ENCODE measurements around the gene TVP23C. TPM values are rescaled to one million over a fixed set of nuclear protein-coding genes. Genes with fewer than 3 reads are reported as not detected.

TVP23C gene
- total RNA-seq, 2 experiments from 2014 or later, result 8.1 to 8.2 TPM

- Mint-ChIP-seq H3K36me3 (ENCODE audit: low read depth) (peaks cover 4% of the 10 kb centered on the region), H3K27ac (no peak within 1 kb of the TSS), H3K4me1 (ENCODE audit: low read depth) (no peaks in the 10 kb centered on the region), H3K4me3 (no peak within 1 kb of the TSS), H3K27me3 (no peaks in the 10 kb centered on the region), H3K9me3 (peaks cover under 1% of the 10 kb centered on the region)
- intact Hi-C loops (cut with micrococcal nuclease), result no loop called here
- ChIA-PET POLR2A (no interaction called here), CTCF (interaction anchor here (1.8 kb wide), 1 partner anchor 35 kb away, joined by 5 read pairs; no protein-coding TSS in a partner anchor)
- ATAC-seq (no peak), DNase-seq (no peak)
- no peak for TF ChIP-seq CTCF (IDR thresholded peaks at IDR 0.05)
Measured at GRCh38 chr17:15467592-15467991, 95.7 kb downstream of the TVP23C start, which contains the start of gene CDRT4. CDRT4 (minus strand) TSS chr17:15467621; CDS start chr17:15440238, 27,383 bp downstream.

DNA sequence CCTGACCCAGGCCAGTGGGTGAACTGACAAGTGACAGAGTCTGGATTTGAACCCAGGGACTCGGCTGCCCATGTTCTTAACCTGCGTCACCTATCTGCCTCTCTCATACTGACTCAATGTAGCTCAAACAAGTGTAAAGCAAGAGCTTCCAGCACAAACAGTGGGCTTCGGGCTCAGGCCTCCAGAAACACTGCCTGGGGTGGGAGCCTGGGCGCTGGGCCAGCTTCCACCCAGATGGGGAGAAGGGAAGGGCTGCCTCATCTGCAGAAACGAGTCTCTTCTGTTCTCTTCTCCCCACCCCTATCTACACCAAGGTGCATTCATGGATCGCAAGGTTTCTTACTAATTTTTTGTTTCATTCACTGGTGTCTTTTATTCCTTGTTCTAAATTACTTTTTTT, 97.2 kb downstream of the TVP23C start:
- DNase-seq, result no peak
- intact Hi-C loops (cut with micrococcal nuclease), result no loop called here
- Mint-ChIP-seq H3K9me3 (peaks cover 3% of the 10 kb centered on the region), H3K27ac (no peak overlapping the region), H3K4me1 (ENCODE audit: low read depth) (no peaks in the 10 kb centered on the region), H3K27me3 (no peaks in the 10 kb centered on the region), H3K36me3 (ENCODE audit: low read depth) (peaks cover 6% of the 10 kb centered on the region), H3K4me3 (no peak overlapping the region)
- no peak for ATAC-seq
- CTCF ChIA-PET, result interaction anchor here (1.8 kb wide), 1 partner anchor 37 kb away, joined by 5 read pairs; no protein-coding TSS in a partner anchor
- POLR2A ChIA-PET, result no interaction called here
- no peak for TF ChIP-seq CTCF (IDR thresholded peaks at IDR 0.05)

DNA sequence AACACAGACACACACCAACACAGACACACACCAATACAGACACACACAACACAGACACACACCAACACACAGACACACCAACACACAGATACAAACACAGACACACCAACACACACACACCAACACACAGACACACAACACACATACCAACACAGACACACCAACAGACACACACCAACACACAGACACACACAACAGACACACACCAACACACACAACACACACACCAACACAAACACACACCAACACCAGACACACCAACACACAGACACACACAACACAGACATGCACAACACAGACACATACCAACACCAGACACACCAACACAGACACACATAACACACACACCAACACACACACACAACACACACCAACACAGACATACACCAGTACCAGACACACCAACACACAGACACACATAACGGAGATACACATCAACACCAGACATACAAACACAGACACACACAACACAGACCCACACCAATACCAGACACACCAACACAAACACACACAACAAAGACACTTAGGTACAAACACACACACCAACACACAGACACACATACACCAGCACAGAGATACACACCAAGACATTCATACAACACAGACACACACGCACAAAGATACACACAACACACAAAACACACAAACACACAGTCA, 98.1 kb downstream of the TVP23C start:
- Mint-ChIP-seq H3K4me1 (ENCODE audit: low read depth) (no peaks in the 10 kb centered on the region), H3K27me3 (no peaks in the 10 kb centered on the region), H3K27ac (no peak overlapping the region), H3K4me3 (no peak overlapping the region), H3K36me3 (ENCODE audit: low read depth) (peaks cover 6% of the 10 kb centered on the region), H3K9me3 (peaks cover 3% of the 10 kb centered on the region)
- ChIA-PET POLR2A (no interaction called here), CTCF (no interaction called here)
- ATAC-seq (no peak), DNase-seq (no peak)
- TF ChIP-seq CTCF (IDR thresholded peaks at IDR 0.05), result no peak
- intact Hi-C loops (cut with micrococcal nuclease), result no loop called here

DNA sequence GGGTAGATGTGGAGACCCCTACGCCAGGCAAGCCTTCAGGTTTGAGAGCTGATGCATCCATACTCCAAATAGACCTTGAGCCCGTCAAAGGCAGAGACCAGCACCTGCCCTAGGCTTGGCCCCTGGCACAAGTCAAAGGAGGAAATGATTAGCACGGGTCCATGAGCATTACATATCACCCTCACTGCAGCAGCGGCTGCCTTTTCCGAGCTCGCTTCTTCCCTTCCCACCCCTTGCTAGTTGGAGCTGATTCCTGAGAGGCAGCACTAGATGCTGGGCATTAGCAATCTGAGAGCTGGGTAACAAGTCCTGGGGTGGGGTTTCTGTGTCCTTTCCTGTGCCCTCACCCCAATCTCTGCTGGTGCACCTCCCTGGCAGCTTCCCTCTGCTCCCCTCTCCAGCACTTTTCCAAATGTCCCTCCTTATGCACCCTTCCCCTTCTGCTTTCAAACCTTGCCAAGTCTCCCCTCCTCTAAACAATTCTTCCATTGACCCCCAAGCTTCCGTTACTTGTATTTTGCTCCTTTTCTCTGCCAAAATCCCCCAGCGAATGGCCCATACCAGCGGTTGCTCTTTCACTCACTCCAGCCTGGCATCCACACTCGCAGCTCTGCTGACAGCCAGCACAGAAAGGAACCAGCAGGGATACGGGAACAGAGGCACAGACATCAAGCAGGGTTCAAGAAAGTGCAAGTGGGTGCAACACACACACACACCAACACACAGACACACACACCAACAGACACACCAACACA, 98.9 kb downstream of the TVP23C start:
- Mint-ChIP-seq H3K4me1 (ENCODE audit: low read depth) (no peaks in the 10 kb centered on the region), H3K4me3 (no peak overlapping the region), H3K27ac (no peak overlapping the region), H3K9me3 (peaks cover 3% of the 10 kb centered on the region), H3K27me3 (no peaks in the 10 kb centered on the region), H3K36me3 (ENCODE audit: low read depth) (peaks cover 10% of the 10 kb centered on the region)
- TF ChIP-seq CTCF (IDR thresholded peaks at IDR 0.05), result no peak
- ChIA-PET CTCF (no interaction called here), POLR2A (no interaction called here)
- no peak for ATAC-seq
- DNase-seq, result no peak
- intact Hi-C loops (cut with micrococcal nuclease), result no loop called here

Measured in activated CD8-positive, alpha-beta T cell treated with anti-CD3 and anti-CD28 coated beads for 36 hours (primary cell).